Measurements from ENCODE around the gene GRM8. TPM values are rescaled to one million over a fixed set of nuclear protein-coding genes. Genes with fewer than 3 reads are reported as not detected.

The GRM8 gene
- total and polyA plus RNA-seq, 2 donors, result 0.48 to 2.1 TPM

GRCh38 chr7:126702242-126703016, 550.3 kb downstream of the GRM8 start:
- Histone ChIP-seq H3K27ac (ENCODE audit: low read depth) (no peak overlapping the region), H3K4me1 (ENCODE audit: insufficient read depth) (peaks cover 1% of the 10 kb centered on the region), H3K4me3 (ENCODE audit: low read depth, low read length) (no peak overlapping the region), H3K36me3 (ENCODE audit: insufficient read depth) (no peaks in the 10 kb centered on the region)
- WGBS, result 75% methylated on average over 7 of the region's 7 CpGs
- DNase-seq (ENCODE audit: extremely low spot score), result no peak

DNA sequence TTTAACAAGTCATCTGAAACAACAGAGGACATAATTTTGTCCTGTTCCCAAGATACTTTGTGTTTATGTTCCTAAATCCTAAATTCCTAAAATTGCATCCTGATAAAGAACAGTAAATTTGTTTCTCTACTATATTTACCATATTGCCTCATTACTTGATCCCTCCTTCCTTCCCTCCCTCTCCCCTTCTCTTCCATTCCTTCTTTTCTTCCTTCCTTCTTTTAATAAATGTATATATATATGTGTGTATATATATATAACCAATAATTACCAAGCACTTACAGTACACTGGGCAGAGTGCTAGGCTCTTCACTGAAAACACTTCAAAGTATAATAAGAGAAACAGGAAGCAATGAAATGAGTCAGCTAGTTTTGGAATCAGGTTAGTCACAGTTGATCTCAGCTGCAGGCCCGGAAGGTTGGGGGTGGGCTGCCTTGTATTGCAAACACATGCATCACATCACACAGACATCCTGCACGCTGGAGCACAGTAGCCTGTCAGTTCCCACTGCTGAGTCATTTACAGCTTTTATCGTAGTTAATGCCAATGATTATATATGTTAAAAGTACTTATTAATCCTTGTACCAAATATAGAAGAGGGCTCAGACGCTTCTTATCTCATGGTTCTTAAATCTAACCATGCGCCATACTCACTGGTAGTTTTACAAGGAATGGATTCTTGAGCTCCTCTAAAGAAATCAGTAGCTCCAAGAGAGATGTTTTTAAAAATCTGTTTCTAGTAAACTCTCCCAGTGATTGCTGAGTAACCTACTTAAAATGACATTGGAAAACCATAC, 551.7 kb downstream of the GRM8 start:
- Histone ChIP-seq H3K4me1 (ENCODE audit: insufficient read depth) (peaks cover 1% of the 10 kb centered on the region), H3K36me3 (ENCODE audit: insufficient read depth) (no peaks in the 10 kb centered on the region), H3K27ac (ENCODE audit: low read depth) (no peak overlapping the region), H3K4me3 (ENCODE audit: low read depth, low read length) (no peak overlapping the region)
- DNase-seq (ENCODE audit: extremely low spot score), result no peak
- 5% methylated on average over 5 of the region's 5 CpGs for WGBS

DNA sequence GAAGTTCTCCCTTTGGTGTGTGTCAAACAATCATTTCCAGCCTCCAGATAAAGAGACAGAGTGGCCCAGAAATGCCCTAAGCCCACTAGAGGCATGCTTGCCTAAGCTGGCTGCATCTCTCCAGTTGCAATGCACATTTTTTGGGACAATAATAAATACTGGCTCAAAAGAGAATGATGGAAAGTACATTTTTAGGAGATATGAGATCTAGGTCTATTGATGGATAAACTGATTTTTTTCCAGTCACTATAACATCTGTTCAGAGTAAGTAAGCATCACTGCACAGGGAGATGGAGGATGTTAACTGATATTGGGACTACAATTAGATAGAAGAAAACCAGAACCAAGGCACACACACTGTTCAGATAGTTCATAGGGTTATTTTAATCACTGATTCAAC, 553.0 kb downstream of the GRM8 start:
- Histone ChIP-seq H3K36me3 (ENCODE audit: insufficient read depth) (no peaks in the 10 kb centered on the region), H3K4me3 (ENCODE audit: low read depth, low read length) (no peak overlapping the region), H3K4me1 (ENCODE audit: insufficient read depth) (peaks cover 1% of the 10 kb centered on the region), H3K27ac (ENCODE audit: low read depth) (no peak overlapping the region)
- DNase-seq (ENCODE audit: extremely low spot score), result no peak

DNA sequence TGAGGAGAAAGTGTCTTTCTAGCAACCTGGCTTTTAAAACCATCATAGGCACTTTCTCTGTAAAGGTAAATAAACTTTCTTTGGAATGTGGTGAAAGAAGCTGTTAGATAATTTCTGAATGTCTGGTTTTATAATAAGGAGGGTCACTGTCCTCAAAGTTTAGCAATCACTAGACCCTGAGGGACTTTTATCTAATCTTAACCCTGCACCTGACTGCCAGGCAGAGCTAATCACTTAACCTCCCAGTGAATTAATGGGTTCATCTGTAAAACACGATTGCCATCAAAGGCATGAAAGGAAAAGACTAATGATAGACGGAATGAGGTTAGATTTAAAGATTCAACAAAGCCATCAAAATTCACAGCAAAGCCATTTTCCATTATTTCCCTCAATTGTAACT, 553.8 kb downstream of the GRM8 start:
- Histone ChIP-seq H3K4me1 (ENCODE audit: insufficient read depth) (peaks cover 1% of the 10 kb centered on the region), H3K4me3 (ENCODE audit: low read depth, low read length) (no peak overlapping the region), H3K36me3 (ENCODE audit: insufficient read depth) (no peaks in the 10 kb centered on the region), H3K27ac (ENCODE audit: low read depth) (no peak overlapping the region)
- 37% methylated on average over 2 of the region's 2 CpGs for WGBS
- no peak for DNase-seq (ENCODE audit: extremely low spot score)

- H3K4me1 ChIP-seq (ENCODE audit: insufficient read depth), result no peaks in the 10 kb centered on the region
- no peak overlapping the region for H3K4me3 ChIP-seq (ENCODE audit: low read depth, low read length)
- no peak for DNase-seq (ENCODE audit: extremely low spot score)
- 72% methylated on average over 2 of the region's 2 CpGs for WGBS
- no peak overlapping the region for H3K27ac ChIP-seq (ENCODE audit: low read depth)
- no peaks in the 10 kb centered on the region for H3K36me3 ChIP-seq (ENCODE audit: insufficient read depth)
These were observed 554.3 kb downstream of the GRM8 start for GRCh38 chr7:126698446-126698845.

DNA sequence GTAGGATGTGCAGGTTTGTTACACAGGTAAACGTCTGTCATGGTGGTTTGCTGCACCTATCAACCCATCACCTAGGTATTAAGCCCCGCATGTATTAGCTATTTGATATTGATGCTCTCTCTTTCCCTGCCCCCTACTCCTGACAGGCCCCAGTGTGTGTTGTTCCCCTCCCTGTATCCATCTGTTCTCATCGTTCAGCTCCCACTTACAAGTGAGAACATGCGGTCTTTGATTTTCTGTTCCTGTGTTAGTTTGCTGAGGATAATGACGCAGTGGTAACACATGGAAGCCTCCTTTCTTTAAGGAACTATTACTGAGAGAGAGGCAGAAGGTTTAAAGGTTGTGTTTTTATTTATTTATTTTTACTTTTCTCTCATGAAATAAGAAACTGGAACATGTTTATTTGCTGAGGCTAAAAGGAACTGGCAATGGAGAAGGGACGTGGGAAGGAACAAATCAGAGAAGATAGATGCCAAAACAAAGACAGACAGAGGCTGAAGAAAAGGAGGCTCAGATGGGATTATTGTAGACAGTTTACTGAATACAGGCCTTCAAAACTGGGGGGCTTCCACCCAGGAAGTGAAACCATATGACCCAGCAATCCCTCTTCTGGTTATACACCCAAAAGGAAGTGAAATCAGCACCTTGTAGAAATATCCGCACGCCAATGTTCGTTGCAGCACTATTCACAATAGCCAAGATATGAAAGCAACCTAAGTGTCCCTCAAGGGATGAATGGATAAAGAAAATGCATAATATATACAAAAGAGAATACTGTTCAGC, 556.3 kb downstream of the GRM8 start:
- no peaks in the 10 kb centered on the region for H3K36me3 ChIP-seq (ENCODE audit: insufficient read depth)
- no peak overlapping the region for H3K27ac ChIP-seq (ENCODE audit: low read depth)
- DNase-seq (ENCODE audit: extremely low spot score), result no peak
- H3K4me3 ChIP-seq (ENCODE audit: low read depth, low read length), result no peak overlapping the region
- WGBS, result 82% methylated on average over 9 of the region's 9 CpGs
- H3K4me1 ChIP-seq (ENCODE audit: insufficient read depth), result no peaks in the 10 kb centered on the region

DNA sequence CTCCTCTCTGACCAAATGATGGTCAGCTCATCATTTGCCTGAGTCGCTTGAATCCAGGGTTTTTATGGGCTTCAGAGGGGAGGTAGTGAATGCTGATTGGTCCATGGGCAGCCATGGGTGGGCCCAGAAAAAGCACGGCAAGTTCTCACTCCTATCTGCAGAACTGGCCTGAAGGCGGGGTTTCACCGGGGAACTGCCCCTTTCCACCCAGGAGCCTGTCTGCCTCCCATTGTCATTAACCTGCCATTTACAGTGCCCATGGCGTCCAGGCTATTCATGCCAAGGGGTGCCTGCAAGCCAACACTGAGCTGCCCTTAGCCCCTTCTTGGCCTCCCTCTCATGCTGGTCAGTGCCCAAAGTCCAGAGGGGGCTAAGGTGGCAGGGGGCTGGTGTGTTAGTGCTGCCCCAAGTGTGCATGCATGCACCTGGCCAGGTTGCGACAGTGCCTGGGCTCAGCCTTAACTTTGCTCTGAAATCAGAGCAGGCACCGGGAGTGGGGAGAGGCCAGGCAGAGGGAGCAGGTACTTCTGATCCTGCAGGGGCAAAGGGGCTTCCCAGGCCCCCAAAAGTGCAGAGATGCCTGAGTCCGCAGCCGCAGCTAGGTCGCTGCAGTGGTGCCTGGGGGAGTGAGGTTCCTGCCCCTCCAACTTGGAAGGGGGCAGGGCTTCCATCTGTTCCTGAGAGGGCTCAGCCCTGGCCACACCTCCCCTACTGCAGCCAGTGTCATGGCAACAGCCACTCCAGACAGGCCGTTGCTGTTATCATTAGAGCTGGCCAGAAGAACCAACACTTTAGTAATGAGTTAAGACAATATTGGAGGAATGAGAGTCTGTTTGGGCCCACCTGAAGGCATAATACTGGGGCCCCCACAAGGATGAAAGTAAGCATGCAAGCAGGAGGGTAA, 561.6 kb downstream of the GRM8 start:
- Histone ChIP-seq H3K36me3 (ENCODE audit: insufficient read depth) (no peaks in the 10 kb centered on the region), H3K27ac (ENCODE audit: low read depth) (no peak overlapping the region), H3K4me3 (ENCODE audit: low read depth, low read length) (no peak overlapping the region), H3K4me1 (ENCODE audit: insufficient read depth) (no peaks in the 10 kb centered on the region)
- 92% methylated on average over 11 of the region's 11 CpGs for WGBS
- DNase-seq (ENCODE audit: extremely low spot score), result no peak

- Histone ChIP-seq H3K4me3 (ENCODE audit: low read depth, low read length) (no peak overlapping the region), H3K4me1 (ENCODE audit: insufficient read depth) (no peaks in the 10 kb centered on the region), H3K27ac (ENCODE audit: low read depth) (no peak overlapping the region), H3K36me3 (ENCODE audit: insufficient read depth) (no peaks in the 10 kb centered on the region)
- 97% methylated on average over 15 of the region's 15 CpGs for WGBS
- DNase-seq (ENCODE audit: extremely low spot score), result no peak
These were observed 562.6 kb downstream of the GRM8 start for GRCh38 chr7:126690104-126690503.

DNA sequence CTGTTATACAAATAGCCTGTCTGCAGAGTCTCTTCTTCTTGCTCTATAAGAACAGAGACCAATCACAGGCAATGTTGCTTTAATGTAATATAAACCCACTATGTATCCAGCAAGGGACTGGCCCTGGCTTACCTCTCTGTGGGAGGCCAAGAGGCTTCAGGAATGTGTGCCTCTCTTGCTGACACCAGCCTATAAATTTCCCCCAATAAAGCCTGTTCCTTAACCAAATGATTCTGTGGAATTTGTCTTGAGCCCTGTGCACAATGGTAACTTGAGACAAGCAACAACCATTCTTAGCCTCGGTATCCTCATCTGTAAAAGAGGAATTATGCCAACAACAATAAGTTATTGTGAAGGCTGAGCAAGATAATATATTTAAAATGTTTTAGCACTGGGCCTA, 563.7 kb downstream of the GRM8 start:
- WGBS, result 29% methylated on average over 1 of the region's 1 CpG
- no peaks in the 10 kb centered on the region for H3K36me3 ChIP-seq (ENCODE audit: insufficient read depth)
- no peak for DNase-seq (ENCODE audit: extremely low spot score)

DNA sequence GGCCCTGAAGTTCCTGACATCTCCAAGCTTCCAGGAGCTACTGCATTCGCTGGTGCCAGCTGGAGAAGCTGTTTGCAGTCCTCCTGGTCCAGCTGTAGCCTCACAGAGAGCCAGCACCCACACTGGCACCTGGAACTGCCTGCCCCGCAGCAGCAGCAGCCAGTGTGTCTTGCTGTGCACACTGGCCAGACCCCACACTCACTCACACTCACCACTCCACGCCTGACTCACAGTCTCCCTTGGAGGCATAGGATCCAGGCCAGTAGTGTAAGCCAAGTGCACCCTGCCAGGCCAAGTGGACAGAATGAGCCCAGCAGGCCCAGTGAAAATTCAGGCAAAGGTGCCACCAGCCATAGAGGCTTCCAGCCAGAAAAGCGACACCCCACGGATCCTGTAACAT, 566.3 kb downstream of the GRM8 start:
- Histone ChIP-seq H3K4me3 (ENCODE audit: low read depth, low read length) (no peak overlapping the region), H3K36me3 (ENCODE audit: insufficient read depth) (no peaks in the 10 kb centered on the region), H3K4me1 (ENCODE audit: insufficient read depth) (no peaks in the 10 kb centered on the region), H3K27ac (ENCODE audit: low read depth) (no peak overlapping the region)
- DNase-seq (ENCODE audit: extremely low spot score), result no peak
- 87% methylated on average over 5 of the region's 5 CpGs for WGBS

More for the DNA sequence above, 563.7 kb downstream of the GRM8 start:
- Histone ChIP-seq H3K4me1 (ENCODE audit: insufficient read depth) (no peaks in the 10 kb centered on the region), H3K4me3 (ENCODE audit: low read depth, low read length) (no peak overlapping the region), H3K27ac (ENCODE audit: low read depth) (no peak overlapping the region)

GRCh38 chr7:126685596-126685995, 567.1 kb downstream of the GRM8 start:
- H3K36me3 ChIP-seq (ENCODE audit: insufficient read depth), result no peaks in the 10 kb centered on the region
- H3K4me3 ChIP-seq (ENCODE audit: low read depth, low read length), result no peak overlapping the region
- DNase-seq (ENCODE audit: extremely low spot score), result no peak
- WGBS, result 94% methylated on average over 10 of the region's 10 CpGs
- H3K27ac ChIP-seq (ENCODE audit: low read depth), result no peak overlapping the region
- H3K4me1 ChIP-seq (ENCODE audit: insufficient read depth), result no peaks in the 10 kb centered on the region

DNA sequence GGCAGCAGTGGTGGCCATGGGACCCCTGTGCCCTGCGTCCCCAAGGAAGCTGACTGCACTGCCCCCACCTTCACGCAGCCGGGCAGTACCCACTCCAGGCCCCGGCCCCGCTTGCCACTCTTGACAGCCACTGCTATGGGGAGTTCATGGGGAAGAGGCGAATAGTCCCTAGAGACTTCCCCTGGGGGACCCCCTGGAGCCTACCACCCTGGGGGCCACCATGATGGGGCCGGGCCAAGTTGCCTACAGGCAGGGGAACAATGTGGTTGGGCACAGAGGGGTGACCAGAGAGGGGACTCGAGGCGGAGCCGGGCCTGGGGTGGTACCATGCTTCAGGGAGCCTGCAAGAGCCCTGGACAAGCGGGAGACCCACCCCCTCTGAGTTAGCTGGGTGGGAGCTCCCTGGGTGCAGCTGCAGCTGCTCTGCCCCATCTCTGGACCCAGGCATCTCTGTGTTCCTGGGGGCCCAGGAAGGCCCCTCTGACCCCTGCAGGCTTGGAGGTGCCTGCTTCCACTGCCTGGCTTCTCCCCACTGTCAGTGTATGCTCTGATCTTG, 567.6 kb downstream of the GRM8 start:
- no peaks in the 10 kb centered on the region for H3K4me1 ChIP-seq (ENCODE audit: insufficient read depth)
- no peak for DNase-seq (ENCODE audit: extremely low spot score)
- 90% methylated on average over 11 of the region's 11 CpGs for WGBS

GRCh38 chr7:126682176-126682575, 570.6 kb downstream of the GRM8 start:
- Histone ChIP-seq H3K4me3 (ENCODE audit: low read depth, low read length) (no peak overlapping the region), H3K4me1 (ENCODE audit: insufficient read depth) (no peaks in the 10 kb centered on the region), H3K27ac (ENCODE audit: low read depth) (no peak overlapping the region), H3K36me3 (ENCODE audit: insufficient read depth) (no peaks in the 10 kb centered on the region)
- DNase-seq (ENCODE audit: extremely low spot score), result no peak

More for the DNA sequence above, 567.6 kb downstream of the GRM8 start:
- H3K27ac ChIP-seq (ENCODE audit: low read depth), result no peak overlapping the region
- H3K4me3 ChIP-seq (ENCODE audit: low read depth, low read length), result no peak overlapping the region
- H3K36me3 ChIP-seq (ENCODE audit: insufficient read depth), result no peaks in the 10 kb centered on the region

Data from urinary bladder (tissue), 4 donors.